Midbrain (tissue), 1 donor: ENCODE measurements around the gene ANTXRL.
"Not testable (repeated sequence)": the region's sequence is repeated elsewhere in the genome, so short reads cannot be mapped to it uniquely, and the experiment has no call there.

Experiments
- DNase-seq: peaks from one replicate; lab custom pipeline; 2025; lab: John Stamatoyannopoulos, UW

ANTXRL gene

GRCh38 chr10:46294641-46295220 is 7.9 kb downstream of the ANTXRL start:
- DNase-seq, result no peak

- DNase-seq, result not testable (repeated sequence)
These were observed 8.7 kb downstream of the ANTXRL start for GRCh38 chr10:46295350-46296010.

- not testable (repeated sequence) for DNase-seq
These were observed 9.3 kb downstream of the ANTXRL start for GRCh38 chr10:46296086-46296485.

GRCh38 chr10:46296641-46297141 is 9.9 kb downstream of the ANTXRL start:
- DNase-seq, result no peak

- DNase-seq, result no peak
These were observed 10.8 kb downstream of the ANTXRL start for GRCh38 chr10:46297406-46298204.

- no peak for DNase-seq
These were observed 11.9 kb downstream of the ANTXRL start for GRCh38 chr10:46298477-46299285.

- no peak for DNase-seq
These were observed 12.4 kb downstream of the ANTXRL start for GRCh38 chr10:46299286-46299535.

GRCh38 chr10:46299536-46300369 is 13.0 kb downstream of the ANTXRL start:
- DNase-seq, result no peak

GRCh38 chr10:46300370-46300711 is 13.5 kb downstream of the ANTXRL start:
- not testable (repeated sequence) for DNase-seq

- DNase-seq, result no peak
These were observed 14.4 kb downstream of the ANTXRL start for GRCh38 chr10:46301056-46301645.

- DNase-seq, result no peak
These were observed 15.1 kb downstream of the ANTXRL start for GRCh38 chr10:46301721-46302479.

GRCh38 chr10:46302765-46303352 is 16.1 kb downstream of the ANTXRL start:
- not testable (repeated sequence) for DNase-seq

- no peak for DNase-seq
These were observed 17.3 kb downstream of the ANTXRL start for GRCh38 chr10:46304062-46304461.

- not testable (repeated sequence) for DNase-seq
These were observed 17.9 kb downstream of the ANTXRL start for GRCh38 chr10:46304671-46305070.

- DNase-seq, result no peak
These were observed 18.5 kb downstream of the ANTXRL start for GRCh38 chr10:46305079-46305818.

- DNase-seq, result no peak
These were observed 19.2 kb downstream of the ANTXRL start for GRCh38 chr10:46305986-46306385.

- no peak for DNase-seq
These were observed 19.9 kb downstream of the ANTXRL start for GRCh38 chr10:46306516-46307184.

GRCh38 chr10:46307281-46308112 is 20.7 kb downstream of the ANTXRL start:
- DNase-seq, result no peak
